H1 (cell line): ENCODE data around the gene GJD2. TPM values are rescaled to one million over a fixed set of nuclear protein-coding genes. Genes with fewer than 3 reads are reported as not detected.

Experiments
- CBX5 ChIP-seq: fragments of 300-800, 300-1000 bp; sonication (generic); IDR thresholded peaks from 2 replicates; pipeline ENCODE4 v1.7.1; 2016; ENCODE audit warnings: antibody characterized with exemption, low read length, low read depth
- CHD7 ChIP-seq: fragments of 300-600 bp; sonication (generic); IDR thresholded peaks from 2 replicates; pipeline ENCODE4 v1.7.1; 2012; ENCODE audit warnings: low read length, moderate library complexity, mild to moderate bottlenecking, inconsistent platforms; ENCODE audit not compliant: insufficient replicate concordance
- POLR2A ChIP-seq, 2 experiments: IDR thresholded peaks; 1 replicate in 1 of 2; 2 replicates in 1 of 2; pipeline ENCODE4 v1.6.1; 2011; ENCODE audit warnings: low read depth in 2 of 2, low read length in 2 of 2, mild to moderate bottlenecking in 2 of 2; ENCODE audit errors: control extremely low read depth in 1 of 2
- SIRT6 ChIP-seq: IDR thresholded peaks from one replicate; pipeline ENCODE4 v1.7.1; 2012; ENCODE audit warnings: low read length, inconsistent platforms
- polyA plus RNA-seq, 7 experiments: library from polyadenylated mRNA; depleted of rRNA in 3 of 7; stranded (reverse) in 5 of 7; unstranded in 2 of 7; fragments of >200 nt in 5 of 7; fragments of 200-250 nt in 2 of 7; gene quantifications; 1 replicate in 5 of 7; 2 replicates in 1 of 7; 4 replicates in 1 of 7; pipeline versions ENCODE4 v1.2.1 to v1.2.3, GENCODE V29; 2011 to 2013; ENCODE audit warnings: missing spikeins in 2 of 7, mixed read lengths in 2 of 7
- total RNA-seq: library from RNA; stranded (reverse); fragmentation: NEBNext Ultra II Directional; extraction: Animal tissue kit (Norgen Biotek cat#: 25700); gene quantifications from 2 replicates; pipeline ENCODE4 v1.2.1, GENCODE V29; 2021

Gene GJD2
- total and polyA plus RNA-seq, 2 of the 8 experiments (the other 6 are each of a cell fraction or from before 2014, with no cell fraction given), result 0.39 to 0.54 TPM

- no peak for TF ChIP-seq CHD7
- TF ChIP-seq CBX5, result no peak
- no peak for TF ChIP-seq SIRT6
- TF ChIP-seq POLR2A (IDR thresholded peaks at IDR 0.05; ENCODE audit: control extremely low read depth in 1 of 2, low read depth in 2 of 2, low read length in 2 of 2), result no peak
- TF ChIP-seq, all 59 proteins: peak for 0
Observed at GRCh38 chr15:34773013-34773412, 18.2 kb upstream of the GJD2 start (continued).
